BLaER1 (cell line): ENCODE measurements around the gene GCGR.

ENCODE experiments used
- H3K27ac ChIP-seq: shearing (Covaris generic); formaldehyde crosslinking; 2 replicates; pipeline ENCODE4 v1.8.1; 2022
- H3K27me3 ChIP-seq: shearing (Covaris generic); formaldehyde crosslinking; 2 replicates; pipeline ENCODE4 v1.8.1; 2022
- H3K36me3 ChIP-seq: shearing (Covaris generic); formaldehyde crosslinking; 2 replicates; pipeline ENCODE4 v1.8.1; 2022
- H3K4me1 ChIP-seq: shearing (Covaris generic); formaldehyde crosslinking; 2 replicates; pipeline ENCODE4 v1.8.1; 2022
- H3K4me2 ChIP-seq: shearing (Covaris generic); formaldehyde crosslinking; 2 replicates; pipeline ENCODE4 v1.8.1; 2022
- H3K4me3 ChIP-seq: shearing (Covaris generic); formaldehyde crosslinking; 2 replicates; pipeline ENCODE4 v1.8.1; 2022
- H3K9ac ChIP-seq: shearing (Covaris generic); formaldehyde crosslinking; 2 replicates; pipeline ENCODE4 v1.8.1; 2022
- H3K9me3 ChIP-seq: shearing (Covaris generic); formaldehyde crosslinking; 2 replicates; pipeline ENCODE4 v1.8.1; 2022
- H4K20me1 ChIP-seq: shearing (Covaris generic); formaldehyde crosslinking; 2 replicates; pipeline ENCODE4 v1.8.1; 2022
- Cebpa-rat ChIP-seq: shearing (Covaris generic); IDR thresholded peaks from 2 replicates; pipeline ENCODE4 v1.8.1; 2022

The GCGR gene

DNA sequence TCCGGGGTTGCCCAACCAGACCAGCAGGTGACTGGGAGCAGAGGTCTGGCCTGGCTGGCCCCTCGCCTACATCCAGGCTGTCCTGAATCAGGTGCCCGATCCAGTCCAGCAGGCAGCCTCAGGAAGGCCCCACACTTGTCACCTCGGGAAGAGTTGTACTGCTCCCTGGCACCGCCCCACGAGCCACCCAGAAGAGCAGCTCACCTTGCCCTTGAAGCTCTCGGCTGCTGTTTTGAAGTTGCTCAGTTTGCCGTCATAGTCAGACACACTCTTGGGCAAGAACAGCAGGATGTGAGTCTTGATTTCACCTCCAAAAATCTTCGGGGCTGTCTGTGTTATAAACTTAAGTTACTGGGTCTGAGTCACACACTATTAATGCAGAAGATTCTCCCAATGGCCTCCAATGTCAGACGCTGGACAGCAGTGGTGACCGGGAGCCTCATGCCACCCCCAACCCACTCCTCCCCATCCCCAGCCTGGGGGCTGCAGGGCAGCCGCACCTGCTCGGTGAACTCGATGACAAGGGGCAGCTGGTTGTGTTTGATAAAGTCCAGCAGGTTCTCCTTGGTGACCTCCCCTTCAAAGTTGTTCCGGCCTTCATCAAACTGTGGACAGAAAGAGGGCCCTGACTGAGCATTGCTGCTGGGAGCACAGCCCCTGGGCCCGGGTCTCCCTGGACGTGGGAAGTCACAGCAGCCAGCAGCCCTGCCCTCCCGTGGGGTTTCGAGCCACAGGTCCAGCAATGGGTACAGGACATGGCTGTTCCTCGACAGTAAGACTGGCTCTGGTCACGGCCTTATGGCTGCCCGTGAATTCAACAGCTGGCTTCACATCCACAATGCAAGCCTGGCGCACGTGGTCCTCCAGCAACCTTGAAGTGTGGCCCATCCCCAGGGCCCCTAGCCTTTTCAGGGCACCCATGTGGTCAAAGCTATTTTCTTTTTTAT is 43.1 kb downstream of the GCGR start:
- peaks cover 5% of the 10 kb centered on the region for H3K4me1 ChIP-seq
- peaks cover 46% of the 10 kb centered on the region for H4K20me1 ChIP-seq
- no peak overlapping the region for H3K9ac ChIP-seq
- no peaks in the 10 kb centered on the region for H3K9me3 ChIP-seq
- no peak overlapping the region for H3K4me3 ChIP-seq
- H3K36me3 ChIP-seq: peaks cover 98% of the 10 kb centered on the region
- TF ChIP-seq Cebpa-rat: no peak
- no peak overlapping the region for H3K27ac ChIP-seq
- no peak overlapping the region for H3K4me2 ChIP-seq
- no peaks in the 10 kb centered on the region for H3K27me3 ChIP-seq

GRCh38 chr17:81849457-81849856 is 45.5 kb downstream of the GCGR start:
- TF ChIP-seq Cebpa-rat: no peak
- H3K9me3 ChIP-seq: no peaks in the 10 kb centered on the region
- no peak overlapping the region for H3K27ac ChIP-seq
- H3K4me1 ChIP-seq: no peaks in the 10 kb centered on the region
- H3K9ac ChIP-seq: no peak overlapping the region
- H3K4me3 ChIP-seq: no peak overlapping the region
- peaks cover 50% of the 10 kb centered on the region for H4K20me1 ChIP-seq
- no peaks in the 10 kb centered on the region for H3K27me3 ChIP-seq
- H3K36me3 ChIP-seq: peaks cover 100% of the 10 kb centered on the region
- no peak overlapping the region for H3K4me2 ChIP-seq

- H3K4me2 ChIP-seq: no peak overlapping the region
Observed at GRCh38 chr17:81851423-81851822, 47.5 kb downstream of the GCGR start.

GRCh38 chr17:81852237-81852636 is 48.3 kb downstream of the GCGR start:
- no peaks in the 10 kb centered on the region for H3K27me3 ChIP-seq
- peaks cover 65% of the 10 kb centered on the region for H4K20me1 ChIP-seq
- no peak overlapping the region for H3K4me3 ChIP-seq
- no peak overlapping the region for H3K4me2 ChIP-seq
- no peaks in the 10 kb centered on the region for H3K9me3 ChIP-seq
- no peak overlapping the region for H3K9ac ChIP-seq
- no peaks in the 10 kb centered on the region; the same call in 1 of the 2 replicates for H3K4me1 ChIP-seq
- H3K36me3 ChIP-seq: peaks cover 100% of the 10 kb centered on the region
- H3K27ac ChIP-seq: no peak overlapping the region
- TF ChIP-seq Cebpa-rat: no peak

More at GRCh38 chr17:81851423-81851822, 47.5 kb downstream of the GCGR start:
- no peaks in the 10 kb centered on the region for H3K27me3 ChIP-seq
- no peaks in the 10 kb centered on the region for H3K9me3 ChIP-seq
- peaks cover 100% of the 10 kb centered on the region for H3K36me3 ChIP-seq
- no peak for TF ChIP-seq Cebpa-rat
- H3K27ac ChIP-seq: no peak overlapping the region
- no peak overlapping the region for H3K9ac ChIP-seq
- H3K4me3 ChIP-seq: no peak overlapping the region
- peaks cover 59% of the 10 kb centered on the region for H4K20me1 ChIP-seq
- no peaks in the 10 kb centered on the region for H3K4me1 ChIP-seq

- no peak overlapping the region for H3K4me2 ChIP-seq
- no peaks in the 10 kb centered on the region for H3K9me3 ChIP-seq
- H3K36me3 ChIP-seq: peaks cover 93% of the 10 kb centered on the region
- TF ChIP-seq Cebpa-rat: no peak
- no peak overlapping the region for H3K27ac ChIP-seq
- H3K9ac ChIP-seq: peak overlapping the region; percentile 20
- no peaks in the 10 kb centered on the region for H3K27me3 ChIP-seq
- H3K4me3 ChIP-seq: no peak overlapping the region
- H3K4me1 ChIP-seq: peaks cover 24% of the 10 kb centered on the region
- peaks cover 90% of the 10 kb centered on the region for H4K20me1 ChIP-seq
Observed at GRCh38 chr17:81854974-81855774, 51.2 kb downstream of the GCGR start.

GRCh38 chr17:81858170-81858966 is 54.4 kb downstream of the GCGR start:
- peak overlapping the region; percentile 90 for H3K4me3 ChIP-seq
- H3K27ac ChIP-seq: peak overlapping the region; percentile 91; the same call in 1 of the 2 replicates

GRCh38 chr17:81858967-81859905 is 55.3 kb downstream of the GCGR start:
- Histone ChIP-seq H3K4me2 (peak overlapping the region; percentile 99), H3K36me3 (peaks cover 73% of the 10 kb centered on the region), H3K27ac (peak overlapping the region; percentile 91), H3K4me3 (peak overlapping the region; percentile 90), H3K27me3 (no peaks in the 10 kb centered on the region), H3K9me3 (no peaks in the 10 kb centered on the region), H3K4me1 (peaks cover 52% of the 10 kb centered on the region), H4K20me1 (peaks cover 75% of the 10 kb centered on the region), H3K9ac (peak overlapping the region; percentile 95)
- no peak for TF ChIP-seq Cebpa-rat

More at GRCh38 chr17:81858170-81858966, 54.4 kb downstream of the GCGR start:
- peaks cover 75% of the 10 kb centered on the region for H4K20me1 ChIP-seq
- peak overlapping the region; percentile 99 for H3K4me2 ChIP-seq
- peaks cover 73% of the 10 kb centered on the region for H3K36me3 ChIP-seq
- H3K9me3 ChIP-seq: no peaks in the 10 kb centered on the region
- no peaks in the 10 kb centered on the region for H3K27me3 ChIP-seq
- peak overlapping the region; percentile 95 for H3K9ac ChIP-seq
- H3K4me1 ChIP-seq: peaks cover 43% of the 10 kb centered on the region
- no peak for TF ChIP-seq Cebpa-rat

GRCh38 chr17:81859906-81860755 is 56.2 kb downstream of the GCGR start, which contains the start of gene P4HB:
Gene P4HB, minus strand, starts transcription at chr17:81860535. Its CDS starts 64 bp downstream, at chr17:81860471.
- peaks cover 72% of the 10 kb centered on the region for H4K20me1 ChIP-seq
- peaks cover 60% of the 10 kb centered on the region for H3K4me1 ChIP-seq
- H3K4me3 ChIP-seq: peak within 1 kb of the TSS; percentile 90
- peak within 1 kb of the TSS; percentile 95 for H3K9ac ChIP-seq
- no peak for TF ChIP-seq Cebpa-rat
- peak within 1 kb of the TSS; percentile 91 for H3K27ac ChIP-seq
- no peaks in the 10 kb centered on the region for H3K9me3 ChIP-seq
- peak within 1 kb of the TSS; percentile 99 for H3K4me2 ChIP-seq
- no peaks in the 10 kb centered on the region for H3K27me3 ChIP-seq
- H3K36me3 ChIP-seq: peaks cover 73% of the 10 kb centered on the region
